T-helper 2 cell treated with Interferon-gamma antibody and Interleukin-4, amounts not matched to agents 5 μg/mL and 100 μg/mL, for 36 hours (primary cell): ENCODE measurements around the gene ADM2.
A peak's percentile ranks its signal among the peaks of the same experiment; 100 is the strongest.

Experiments used
- DNase-seq: peaks from one replicate; pipeline ENCODE4 v3.0.0; 2021; ENCODE audit warnings: low spot score
- H3K27ac Mint-ChIP-seq: one replicate; pipeline ENCODE4 v1.8.0; 2021; ENCODE audit warnings: mild to moderate bottlenecking, mixed read lengths
- H3K27me3 Mint-ChIP-seq: one replicate; pipeline ENCODE4 v1.8.0; 2021; ENCODE audit warnings: low read depth, mixed read lengths
- H3K36me3 Mint-ChIP-seq: one replicate; pipeline ENCODE4 v1.8.0; 2021; ENCODE audit warnings: low read depth, mixed read lengths
- H3K4me1 Mint-ChIP-seq: one replicate; pipeline ENCODE4 v1.8.0; 2021; ENCODE audit warnings: low read depth, mixed read lengths
- H3K4me3 Mint-ChIP-seq: one replicate; pipeline ENCODE4 v1.8.0; 2022; ENCODE audit warnings: mild to moderate bottlenecking, moderate library complexity, mixed read lengths
- H3K9me3 Mint-ChIP-seq: one replicate; pipeline ENCODE4 v1.8.0; 2021; ENCODE audit warnings: mixed read lengths

Gene ADM2

DNA sequence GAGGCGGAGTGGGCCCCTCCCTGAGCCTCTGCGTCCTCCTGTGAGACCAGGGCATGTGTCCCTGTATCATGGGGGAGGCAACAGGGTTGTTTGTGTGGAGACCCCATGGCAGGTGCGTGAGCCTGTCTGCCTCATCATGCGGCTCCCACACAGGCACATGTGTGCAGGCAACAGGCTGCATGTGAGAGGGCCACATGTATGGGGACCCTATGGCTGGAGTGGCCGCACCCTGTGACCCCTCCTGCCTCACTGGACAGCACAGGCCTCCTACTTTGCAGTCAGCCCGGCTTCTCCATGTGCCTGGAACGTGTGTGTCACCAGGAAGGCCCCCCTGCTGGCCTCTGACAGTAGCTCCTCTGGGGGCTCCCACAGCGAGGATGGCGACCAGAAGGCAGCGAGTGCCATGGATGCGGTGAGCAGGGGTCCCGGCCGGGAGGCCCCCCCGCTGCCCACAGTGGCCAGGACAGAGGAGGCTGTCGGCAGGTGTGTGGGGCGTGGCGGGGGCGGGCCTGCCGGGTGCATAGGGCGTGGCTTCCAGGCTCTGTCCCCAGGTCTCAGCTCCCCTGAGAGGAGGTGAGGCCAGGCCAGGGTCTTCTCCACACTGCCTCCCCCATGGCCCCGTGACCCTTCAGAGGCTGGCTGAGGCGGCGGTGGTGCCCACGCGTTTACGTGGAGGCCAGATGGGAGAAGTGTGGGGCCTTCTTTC is 40.6 kb upstream of the ADM2 start:
- no peak overlapping the region for H3K4me3 Mint-ChIP-seq
- H3K36me3 Mint-ChIP-seq, result peaks cover 10% of the 10 kb centered on the region
- H3K4me1 Mint-ChIP-seq, result no peaks in the 10 kb centered on the region
- no peak for DNase-seq
- no peak overlapping the region for H3K27ac Mint-ChIP-seq
- no peaks in the 10 kb centered on the region for H3K27me3 Mint-ChIP-seq
- H3K9me3 Mint-ChIP-seq, result no peaks in the 10 kb centered on the region

DNA sequence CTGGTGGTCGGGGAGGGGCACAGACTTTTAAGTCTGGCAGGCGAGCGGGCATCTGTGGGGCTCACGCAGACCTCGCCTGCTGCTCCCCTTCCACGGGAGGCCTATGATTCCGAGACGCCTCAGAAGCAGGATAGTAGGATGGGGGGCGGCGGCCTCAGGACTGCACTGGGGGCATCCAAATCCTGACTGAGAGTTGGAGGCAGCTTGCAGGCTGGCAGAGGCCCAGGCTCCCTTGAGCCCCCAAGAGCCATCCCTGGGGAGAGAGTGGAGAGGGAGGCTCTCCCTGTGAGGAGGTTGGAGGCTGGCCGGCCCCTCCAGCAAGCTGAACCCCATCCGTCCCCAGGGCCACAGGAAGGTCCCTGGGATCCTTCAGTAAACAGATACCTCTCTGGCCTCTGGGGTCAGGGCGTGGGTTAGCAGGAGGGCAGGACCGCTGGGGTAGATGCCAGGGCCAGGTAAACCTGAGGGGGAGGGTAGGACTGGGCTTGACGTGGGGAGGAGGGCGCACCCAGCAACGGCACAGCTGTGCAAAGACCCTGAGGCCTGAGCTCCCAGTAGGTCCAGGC is 39.8 kb upstream of the ADM2 start:
- no peaks in the 10 kb centered on the region for H3K4me1 Mint-ChIP-seq
- DNase-seq, result no peak
- H3K4me3 Mint-ChIP-seq, result no peak overlapping the region
- H3K36me3 Mint-ChIP-seq, result peaks cover 13% of the 10 kb centered on the region
- H3K27me3 Mint-ChIP-seq, result no peaks in the 10 kb centered on the region
- peak overlapping the region; percentile 60 for H3K27ac Mint-ChIP-seq
- no peaks in the 10 kb centered on the region for H3K9me3 Mint-ChIP-seq

- H3K36me3 Mint-ChIP-seq, result peaks cover 17% of the 10 kb centered on the region
- no peaks in the 10 kb centered on the region for H3K9me3 Mint-ChIP-seq
- no peak for DNase-seq
- H3K4me1 Mint-ChIP-seq, result no peaks in the 10 kb centered on the region
- H3K4me3 Mint-ChIP-seq, result no peak overlapping the region
- peak overlapping the region; percentile 28 for H3K27ac Mint-ChIP-seq
- H3K27me3 Mint-ChIP-seq, result no peaks in the 10 kb centered on the region
These were observed 38.1 kb upstream of the ADM2 start for GRCh38 chr22:50443197-50443596.

GRCh38 chr22:50443801-50444625 is 37.3 kb upstream of the ADM2 start:
- no peaks in the 10 kb centered on the region for H3K27me3 Mint-ChIP-seq
- H3K4me3 Mint-ChIP-seq, result no peak overlapping the region
- no peak for DNase-seq
- peaks cover 20% of the 10 kb centered on the region for H3K36me3 Mint-ChIP-seq
- H3K27ac Mint-ChIP-seq, result no peak overlapping the region
- H3K4me1 Mint-ChIP-seq, result no peaks in the 10 kb centered on the region
- no peaks in the 10 kb centered on the region for H3K9me3 Mint-ChIP-seq

- no peaks in the 10 kb centered on the region for H3K9me3 Mint-ChIP-seq
- H3K27ac Mint-ChIP-seq, result no peak overlapping the region
- H3K36me3 Mint-ChIP-seq, result peaks cover 21% of the 10 kb centered on the region
- no peaks in the 10 kb centered on the region for H3K27me3 Mint-ChIP-seq
- no peaks in the 10 kb centered on the region for H3K4me1 Mint-ChIP-seq
- DNase-seq, result no peak
- H3K4me3 Mint-ChIP-seq, result no peak overlapping the region
These were observed 36.7 kb upstream of the ADM2 start for GRCh38 chr22:50444663-50445062.

- no peak overlapping the region for H3K27ac Mint-ChIP-seq
- no peaks in the 10 kb centered on the region for H3K27me3 Mint-ChIP-seq
- no peaks in the 10 kb centered on the region for H3K4me1 Mint-ChIP-seq
- peaks cover 24% of the 10 kb centered on the region for H3K36me3 Mint-ChIP-seq
- no peaks in the 10 kb centered on the region for H3K9me3 Mint-ChIP-seq
- no peak for DNase-seq
- no peak overlapping the region for H3K4me3 Mint-ChIP-seq
These were observed 36.1 kb upstream of the ADM2 start for GRCh38 chr22:50445071-50445879.

- no peaks in the 10 kb centered on the region for H3K27me3 Mint-ChIP-seq
- H3K9me3 Mint-ChIP-seq, result no peaks in the 10 kb centered on the region
- peaks cover 26% of the 10 kb centered on the region for H3K36me3 Mint-ChIP-seq
- no peak for DNase-seq
- H3K27ac Mint-ChIP-seq, result peak overlapping the region; percentile 15
- no peak overlapping the region for H3K4me3 Mint-ChIP-seq
- H3K4me1 Mint-ChIP-seq, result no peaks in the 10 kb centered on the region
These were observed 35.2 kb upstream of the ADM2 start for GRCh38 chr22:50445880-50446707.

GRCh38 chr22:50446708-50447575 is 34.4 kb upstream of the ADM2 start:
- H3K27ac Mint-ChIP-seq, result peak overlapping the region; percentile 15
- H3K4me1 Mint-ChIP-seq, result no peaks in the 10 kb centered on the region
- DNase-seq, result no peak
- peaks cover 31% of the 10 kb centered on the region for H3K36me3 Mint-ChIP-seq
- H3K9me3 Mint-ChIP-seq, result no peaks in the 10 kb centered on the region
- H3K27me3 Mint-ChIP-seq, result no peaks in the 10 kb centered on the region
- no peak overlapping the region for H3K4me3 Mint-ChIP-seq

DNA sequence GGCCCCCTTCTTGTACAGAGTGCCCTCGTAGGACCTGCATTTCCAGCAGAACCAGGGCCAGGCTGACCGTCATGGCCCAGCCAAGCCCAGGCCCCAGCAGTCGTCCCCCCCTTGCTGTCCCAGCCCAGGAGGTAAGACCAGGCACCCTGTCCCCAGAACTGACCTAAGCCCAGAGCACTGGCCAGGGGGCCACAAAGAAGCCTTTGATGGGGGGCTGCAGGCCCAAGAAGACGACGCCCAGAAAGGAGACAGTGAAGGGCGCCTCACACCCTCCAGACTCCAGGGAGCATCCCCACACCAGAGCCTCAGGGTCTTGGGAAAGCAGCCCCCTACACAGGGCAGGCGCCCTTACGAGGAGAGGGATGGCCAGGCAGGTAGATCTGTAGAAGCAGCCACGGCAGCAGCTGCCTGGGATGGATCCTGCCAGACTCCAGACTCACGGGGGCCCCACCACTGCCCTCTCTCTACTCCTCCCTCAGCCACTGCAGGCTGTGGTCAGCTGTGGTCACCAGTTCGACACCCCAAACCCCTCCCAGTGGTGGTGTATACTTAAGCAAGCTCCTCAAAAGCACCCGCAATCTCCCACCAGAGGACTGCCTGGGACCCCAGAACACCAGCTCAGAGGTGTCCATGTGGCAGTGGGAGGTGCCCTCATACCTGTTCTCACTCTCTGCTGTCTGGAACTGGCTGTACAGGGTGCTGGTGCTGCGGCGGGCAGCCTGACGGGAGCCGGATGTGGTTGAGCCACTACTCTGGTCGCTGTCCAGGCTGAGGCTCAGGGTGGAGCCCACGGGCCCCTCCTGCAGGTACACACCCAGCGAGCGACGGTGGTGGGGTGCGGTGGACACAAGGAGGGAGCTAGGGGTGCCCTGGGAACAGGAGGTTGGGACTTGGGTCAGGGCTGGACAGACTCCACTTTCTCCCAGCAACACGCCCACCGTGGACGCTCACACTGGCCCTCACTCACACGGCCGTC is 33.5 kb upstream of the ADM2 start:
- Mint-ChIP-seq H3K27ac (no peak overlapping the region), H3K4me3 (no peak overlapping the region), H3K36me3 (peaks cover 31% of the 10 kb centered on the region), H3K27me3 (no peaks in the 10 kb centered on the region), H3K9me3 (no peaks in the 10 kb centered on the region), H3K4me1 (no peaks in the 10 kb centered on the region)
- DNase-seq, result no peak

DNA sequence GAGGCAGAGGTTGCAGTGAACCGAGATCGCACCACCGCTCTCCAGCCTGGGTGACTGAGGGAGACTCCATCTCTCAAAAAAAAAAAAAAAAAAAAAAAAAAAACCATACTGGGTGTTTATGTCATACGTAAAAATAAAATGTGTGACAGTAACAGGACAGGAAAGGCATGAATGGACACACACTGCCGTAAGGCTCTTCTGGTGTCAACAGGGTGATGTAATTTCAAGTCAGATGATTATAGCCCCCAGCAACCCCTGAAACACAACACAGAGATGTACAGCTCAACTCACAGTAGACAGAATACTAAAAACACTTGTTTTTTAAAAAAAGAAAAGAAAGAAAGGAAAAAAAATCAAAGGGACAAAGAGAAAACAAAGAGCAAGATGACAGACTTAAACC is 28.7 kb upstream of the ADM2 start:
- no peak for DNase-seq
- Mint-ChIP-seq H3K27me3 (no peaks in the 10 kb centered on the region), H3K4me1 (no peaks in the 10 kb centered on the region), H3K9me3 (no peaks in the 10 kb centered on the region), H3K36me3 (peaks cover 44% of the 10 kb centered on the region), H3K4me3 (no peak overlapping the region), H3K27ac (peak overlapping the region; percentile 66)

- H3K27ac Mint-ChIP-seq, result no peak overlapping the region
- no peak overlapping the region for H3K4me3 Mint-ChIP-seq
- peaks cover 42% of the 10 kb centered on the region for H3K36me3 Mint-ChIP-seq
- H3K9me3 Mint-ChIP-seq, result no peaks in the 10 kb centered on the region
- no peak for DNase-seq
- H3K27me3 Mint-ChIP-seq, result no peaks in the 10 kb centered on the region
- H3K4me1 Mint-ChIP-seq, result no peaks in the 10 kb centered on the region
These were observed 26.7 kb upstream of the ADM2 start for GRCh38 chr22:50454556-50455075.
